Panc1 (cell line): ENCODE measurements around the gene TMEM101.

Experiments used
- CTCF ChIP-seq: fragments of 450-650 bp; IDR thresholded peaks from 2 replicates; pipeline ENCODE4 v1.5.1; 2017; ENCODE audit warnings: mild to moderate bottlenecking
- POLR2AphosphoS5 ChIP-seq: IDR thresholded peaks from 2 replicates; pipeline ENCODE4 v1.6.1; 2012; ENCODE audit warnings: mild to moderate bottlenecking, low read depth, low read length, moderate library complexity
- SIN3A ChIP-seq: IDR thresholded peaks from 2 replicates; pipeline ENCODE4 v1.6.1; 2012; ENCODE audit warnings: low read depth, mild to moderate bottlenecking, low read length, moderate library complexity, borderline replicate concordance; ENCODE audit not compliant: insufficient read depth
- TF ChIP-seq, protein P1 (sequence below), 2 experiments: IDR thresholded peaks; 2 replicates each; pipeline ENCODE4 v1.6.1; 2011 to 2012; ENCODE audit warnings: low read depth in 2 of 2, control low read depth in 1 of 2, low read length in 1 of 2, mild to moderate bottlenecking in 1 of 2, moderate library complexity in 1 of 2; ENCODE audit not compliant: insufficient read depth in 1 of 2

DNA sequence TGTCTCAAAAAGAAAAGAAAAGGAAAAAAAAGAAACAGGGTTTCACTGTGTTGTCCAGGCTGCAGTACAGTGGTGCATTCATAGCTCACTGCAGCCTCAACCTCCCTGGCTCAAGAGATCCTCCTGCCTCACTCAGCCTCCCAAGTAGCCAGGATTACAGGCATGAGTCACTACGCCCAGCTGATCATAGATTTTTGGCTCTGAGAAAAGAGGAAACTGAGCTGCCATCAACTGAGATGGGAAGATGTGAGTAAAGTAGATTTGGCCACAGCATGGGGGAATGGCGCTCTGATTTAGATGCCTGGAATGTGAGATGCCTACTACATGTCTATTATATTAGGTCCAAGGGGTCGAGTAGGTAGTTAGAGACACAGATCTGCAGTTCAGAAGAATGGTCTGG is 16.2 kb downstream of the TMEM101 start:
- TF ChIP-seq CTCF (no peak), POLR2AphosphoS5 (no peak), SIN3A (no peak)
- TF ChIP-seq, protein P1, sequence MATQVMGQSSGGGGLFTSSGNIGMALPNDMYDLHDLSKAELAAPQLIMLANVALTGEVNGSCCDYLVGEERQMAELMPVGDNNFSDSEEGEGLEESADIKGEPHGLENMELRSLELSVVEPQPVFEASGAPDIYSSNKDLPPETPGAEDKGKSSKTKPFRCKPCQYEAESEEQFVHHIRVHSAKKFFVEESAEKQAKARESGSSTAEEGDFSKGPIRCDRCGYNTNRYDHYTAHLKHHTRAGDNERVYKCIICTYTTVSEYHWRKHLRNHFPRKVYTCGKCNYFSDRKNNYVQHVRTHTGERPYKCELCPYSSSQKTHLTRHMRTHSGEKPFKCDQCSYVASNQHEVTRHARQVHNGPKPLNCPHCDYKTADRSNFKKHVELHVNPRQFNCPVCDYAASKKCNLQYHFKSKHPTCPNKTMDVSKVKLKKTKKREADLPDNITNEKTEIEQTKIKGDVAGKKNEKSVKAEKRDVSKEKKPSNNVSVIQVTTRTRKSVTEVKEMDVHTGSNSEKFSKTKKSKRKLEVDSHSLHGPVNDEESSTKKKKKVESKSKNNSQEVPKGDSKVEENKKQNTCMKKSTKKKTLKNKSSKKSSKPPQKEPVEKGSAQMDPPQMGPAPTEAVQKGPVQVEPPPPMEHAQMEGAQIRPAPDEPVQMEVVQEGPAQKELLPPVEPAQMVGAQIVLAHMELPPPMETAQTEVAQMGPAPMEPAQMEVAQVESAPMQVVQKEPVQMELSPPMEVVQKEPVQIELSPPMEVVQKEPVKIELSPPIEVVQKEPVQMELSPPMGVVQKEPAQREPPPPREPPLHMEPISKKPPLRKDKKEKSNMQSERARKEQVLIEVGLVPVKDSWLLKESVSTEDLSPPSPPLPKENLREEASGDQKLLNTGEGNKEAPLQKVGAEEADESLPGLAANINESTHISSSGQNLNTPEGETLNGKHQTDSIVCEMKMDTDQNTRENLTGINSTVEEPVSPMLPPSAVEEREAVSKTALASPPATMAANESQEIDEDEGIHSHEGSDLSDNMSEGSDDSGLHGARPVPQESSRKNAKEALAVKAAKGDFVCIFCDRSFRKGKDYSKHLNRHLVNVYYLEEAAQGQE (IDR thresholded peaks at IDR 0.05; ENCODE audit: insufficient read depth in 1 of 2, low read depth in 2 of 2, low read length in 1 of 2): no peak
